ENCODE measurements around the gene NFKBIE.

Gene NFKBIE

DNA sequence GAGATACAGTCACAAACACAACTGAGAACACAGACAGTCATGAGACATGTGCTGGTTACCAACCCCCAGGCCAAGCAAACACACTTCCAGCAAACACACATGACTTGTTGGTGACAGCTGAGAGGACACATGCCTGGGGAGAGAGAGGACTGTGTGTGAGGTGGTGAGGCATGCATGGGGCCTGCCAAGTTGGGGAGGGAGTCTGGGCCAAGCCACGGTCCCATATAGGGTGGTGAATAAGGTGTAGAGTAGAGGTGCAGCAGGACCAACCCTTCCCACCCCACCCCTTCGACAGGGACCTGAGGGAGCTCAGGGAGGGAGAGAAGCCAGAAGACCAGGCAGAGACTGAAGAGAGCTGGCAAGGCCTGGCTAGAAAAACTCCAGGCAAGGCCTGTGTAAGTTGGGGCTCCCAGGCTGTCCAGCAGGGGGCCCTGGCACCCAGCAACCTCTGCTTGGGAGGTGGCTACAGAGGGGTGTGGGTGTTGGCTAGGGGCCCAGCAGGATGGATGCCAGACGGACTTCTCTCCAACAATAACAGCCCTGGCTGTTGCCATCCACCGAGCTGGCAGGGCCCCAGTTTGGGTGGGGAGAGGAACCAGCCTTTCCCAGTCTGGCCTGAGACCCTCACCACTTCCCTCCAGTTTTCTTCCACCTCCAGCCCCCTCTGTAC is 43.9 kb downstream of the NFKBIE start:
- H3K27ac Mint-ChIP-seq, result peak overlapping the region; percentile 59
- H3K36me3 Mint-ChIP-seq (ENCODE audit: low read depth), result no peaks in the 10 kb centered on the region
- intact Hi-C loops (cut with micrococcal nuclease), result loop anchor here (2.0 kb wide), 1 partner anchor 15 kb away; no protein-coding TSS in a partner anchor
- peaks cover 24% of the 10 kb centered on the region for H3K27me3 Mint-ChIP-seq
- no peaks in the 10 kb centered on the region for H3K9me3 Mint-ChIP-seq
- peaks cover 88% of the 10 kb centered on the region for H3K4me1 Mint-ChIP-seq (ENCODE audit: low read depth)
- H3K4me3 Mint-ChIP-seq, result no peak overlapping the region

DNA sequence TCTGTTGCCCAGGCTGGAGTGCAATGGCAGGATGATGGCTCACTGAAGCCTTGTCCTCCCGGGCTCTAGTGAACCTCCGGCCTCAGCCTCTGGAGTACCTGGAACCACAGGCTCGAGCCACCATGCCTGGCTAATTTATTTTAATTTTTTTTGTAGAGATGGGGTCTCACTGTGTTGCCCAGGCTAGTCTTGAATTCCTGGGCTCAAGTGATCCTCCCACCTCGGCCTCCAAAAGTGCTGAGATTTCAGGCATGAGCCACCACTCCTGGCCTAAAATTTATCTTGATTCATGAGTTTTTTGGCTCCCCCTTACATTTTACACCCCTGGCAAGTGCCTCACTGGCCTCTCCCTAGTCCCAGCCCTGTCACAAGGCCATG is 44.4 kb downstream of the NFKBIE start:
- peak overlapping the region; percentile 59 for H3K27ac Mint-ChIP-seq

DNA sequence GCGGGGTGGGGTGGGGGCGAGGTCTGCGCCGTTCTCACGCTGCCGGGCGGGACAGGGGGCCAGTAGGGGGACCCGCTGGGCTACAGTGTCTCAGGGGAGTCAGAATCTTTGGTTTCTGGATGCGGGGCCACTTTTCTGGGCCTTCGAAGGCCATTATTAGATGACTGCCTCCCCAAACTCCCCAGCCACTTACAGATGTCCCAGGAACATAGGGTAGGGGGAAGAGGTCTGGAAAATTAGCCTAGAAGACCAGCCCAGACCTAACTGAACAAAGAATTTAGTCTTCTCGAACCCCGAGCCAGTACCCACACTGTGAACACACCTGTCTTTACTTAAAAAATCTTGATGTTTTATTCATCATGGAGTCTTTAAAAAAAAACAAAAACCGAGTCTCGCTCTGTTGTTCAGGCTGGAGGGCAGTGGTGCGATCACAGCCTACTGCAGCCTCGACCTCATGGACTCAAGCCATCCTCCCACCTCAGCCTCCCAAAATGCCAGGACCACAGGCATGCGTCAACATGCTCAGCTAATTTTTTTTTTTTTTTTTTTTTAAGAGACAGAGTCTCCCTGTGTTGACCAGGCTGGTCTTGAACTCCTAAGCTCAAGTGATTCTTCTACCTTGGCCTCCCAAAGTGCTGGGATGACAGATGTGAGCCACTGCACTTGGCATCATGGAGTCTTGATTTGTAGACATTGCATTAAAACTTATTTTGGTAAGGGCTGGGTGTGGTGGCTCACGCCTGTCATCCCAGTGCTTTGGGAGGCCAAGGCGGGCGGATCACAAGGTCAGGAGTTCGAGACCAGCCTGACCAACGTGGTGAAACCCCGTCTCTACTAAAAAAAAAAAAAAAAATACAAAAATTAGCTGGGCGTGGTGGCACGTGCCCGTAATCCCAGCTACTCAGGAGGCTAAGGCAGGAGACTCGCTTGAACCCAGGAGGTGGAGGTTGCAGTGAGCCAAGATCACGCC is 45.3 kb downstream of the NFKBIE start:
- no peaks in the 10 kb centered on the region for H3K36me3 Mint-ChIP-seq (ENCODE audit: low read depth)
- H3K27ac Mint-ChIP-seq, result peak overlapping the region; percentile 83
- H3K4me3 Mint-ChIP-seq, result peak overlapping the region; percentile 71
- H3K4me1 Mint-ChIP-seq (ENCODE audit: low read depth), result peaks cover 81% of the 10 kb centered on the region
- H3K27me3 Mint-ChIP-seq, result peaks cover 24% of the 10 kb centered on the region
- no peaks in the 10 kb centered on the region for H3K9me3 Mint-ChIP-seq
- intact Hi-C loops (cut with micrococcal nuclease), result loop anchor here (2.0 kb wide), 1 partner anchor 17 kb away; no protein-coding TSS in a partner anchor

More for the DNA sequence above, 44.4 kb downstream of the NFKBIE start:
- Mint-ChIP-seq H3K27me3 (peaks cover 24% of the 10 kb centered on the region), H3K9me3 (no peaks in the 10 kb centered on the region), H3K4me1 (ENCODE audit: low read depth) (peaks cover 88% of the 10 kb centered on the region), H3K36me3 (ENCODE audit: low read depth) (no peaks in the 10 kb centered on the region), H3K4me3 (no peak overlapping the region)
- intact Hi-C loops (cut with micrococcal nuclease), result loop anchor here (2.0 kb wide), 1 partner anchor 16 kb away; no protein-coding TSS in a partner anchor

DNA sequence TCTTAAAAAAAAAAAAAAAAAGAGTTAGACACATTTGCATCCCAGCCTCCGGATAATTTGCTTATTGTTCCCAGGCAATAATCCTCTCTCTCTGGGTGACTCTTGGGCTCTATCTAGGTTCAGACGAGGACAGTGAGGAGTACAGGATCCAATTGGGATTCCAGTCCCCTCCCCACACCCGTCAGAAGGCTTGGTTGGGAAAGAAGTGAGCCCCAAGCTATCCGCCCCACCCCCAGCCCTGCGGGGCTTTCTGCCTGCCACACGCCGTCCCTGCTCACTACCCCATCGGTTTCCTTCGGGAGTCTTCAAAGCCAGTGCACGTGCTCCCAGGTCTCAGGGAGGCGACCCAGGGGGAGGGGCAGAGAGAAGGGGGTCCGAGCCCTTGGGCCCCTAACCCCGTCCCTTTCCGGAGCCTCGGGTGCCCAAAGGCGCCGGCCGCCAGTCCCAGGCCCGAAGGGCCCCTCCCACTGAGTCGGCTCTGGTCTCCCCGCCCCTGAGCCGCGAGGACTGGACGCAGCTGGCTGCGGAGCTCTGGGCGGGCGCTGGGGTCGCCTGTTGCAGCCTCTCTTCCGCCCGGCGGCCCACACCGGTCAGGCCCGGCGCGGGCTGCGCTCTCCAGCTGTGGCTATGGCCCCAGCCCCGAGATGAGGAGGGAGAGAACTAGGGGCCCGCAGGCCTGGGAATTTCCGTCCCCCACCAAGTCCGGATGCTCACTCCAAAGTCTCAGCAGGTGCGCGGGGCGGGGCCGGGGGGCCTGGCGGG is 46.1 kb downstream of the NFKBIE start:
- Mint-ChIP-seq H3K9me3 (no peaks in the 10 kb centered on the region), H3K36me3 (ENCODE audit: low read depth) (no peaks in the 10 kb centered on the region), H3K27ac (peak overlapping the region; percentile 83), H3K4me3 (peak overlapping the region; percentile 71), H3K27me3 (peaks cover 16% of the 10 kb centered on the region), H3K4me1 (ENCODE audit: low read depth) (peaks cover 73% of the 10 kb centered on the region)
- intact Hi-C loops (cut with micrococcal nuclease), result no loop called here

DNA sequence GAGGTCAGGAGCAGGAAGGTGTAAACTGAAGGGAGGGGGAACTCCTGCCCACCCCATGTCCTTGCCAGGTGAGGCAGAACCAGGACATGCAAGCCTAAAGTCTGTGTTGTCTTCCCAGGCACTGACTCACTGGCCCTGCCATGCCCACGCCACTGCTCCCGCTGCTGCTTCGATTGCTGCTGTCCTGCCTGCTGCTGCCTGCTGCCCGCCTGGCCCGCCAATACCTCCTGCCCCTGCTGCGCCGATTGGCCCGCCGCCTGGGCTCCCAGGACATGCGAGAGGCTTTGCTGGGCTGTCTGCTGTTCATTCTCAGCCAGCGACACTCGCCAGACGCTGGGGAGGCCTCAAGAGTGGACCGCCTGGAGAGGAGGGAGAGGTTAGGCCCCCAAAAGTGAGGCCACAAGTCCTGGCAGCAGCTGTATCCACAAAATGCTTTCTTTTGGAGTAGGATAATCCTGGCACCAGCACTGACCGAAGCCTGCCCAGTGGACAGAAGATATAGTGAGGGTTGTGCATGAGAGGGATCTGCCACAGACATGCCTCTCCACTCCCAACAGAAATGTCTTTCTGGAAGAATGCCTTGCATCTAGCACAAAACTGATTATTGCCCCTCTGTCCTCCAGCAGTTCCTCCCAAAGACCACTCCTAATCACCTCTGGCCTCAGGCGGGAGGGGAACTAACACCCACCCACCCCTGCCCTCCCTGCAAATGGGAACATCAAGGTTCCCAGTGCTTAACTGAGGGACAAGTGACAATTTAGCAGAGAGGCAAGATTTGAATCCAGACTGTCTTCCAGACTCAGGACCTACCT is 47.8 kb downstream of the NFKBIE start:
- Mint-ChIP-seq H3K27me3 (peaks cover 6% of the 10 kb centered on the region), H3K4me3 (no peak overlapping the region), H3K4me1 (ENCODE audit: low read depth) (peaks cover 59% of the 10 kb centered on the region), H3K36me3 (ENCODE audit: low read depth) (no peaks in the 10 kb centered on the region), H3K9me3 (no peaks in the 10 kb centered on the region), H3K27ac (peak overlapping the region; percentile 83)
- intact Hi-C loops (cut with micrococcal nuclease), result no loop called here

DNA sequence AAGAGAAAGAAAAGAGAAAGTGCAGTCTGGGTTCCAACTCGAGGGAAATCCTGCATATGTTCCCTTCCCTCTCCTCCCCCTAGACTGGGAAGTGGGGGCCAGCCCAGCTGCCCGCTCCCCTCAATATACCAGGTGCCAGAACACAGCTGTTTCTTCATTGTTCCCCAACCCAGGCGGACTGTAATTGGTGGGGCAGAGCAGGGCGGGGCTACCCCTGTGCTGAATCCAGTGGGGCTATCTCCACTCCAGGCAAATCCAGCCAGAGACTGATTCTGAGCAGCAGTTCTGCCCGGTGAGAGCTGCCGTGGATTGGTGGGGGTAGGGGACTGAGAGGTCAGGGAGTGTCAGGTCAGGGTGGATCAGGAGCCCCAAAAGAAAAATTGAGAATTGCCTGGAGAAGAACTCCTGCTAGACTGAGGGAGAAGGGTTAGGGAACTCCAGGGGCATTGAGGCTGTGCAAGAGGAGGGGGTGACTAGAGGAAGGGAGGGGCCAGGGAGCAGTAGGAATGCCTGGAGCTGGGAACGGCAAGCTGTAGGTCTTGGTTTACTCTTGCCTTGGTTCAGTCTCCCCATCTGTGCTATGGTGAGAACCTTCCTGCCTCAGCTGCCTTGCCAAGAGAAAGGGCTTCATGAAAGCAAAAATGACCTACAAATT is 48.5 kb downstream of the NFKBIE start, which contains the start of gene MYMX:
MYMX (plus strand) TSS at position 250 of the 655 bp plus-strand sequence. CDS start 546 bp downstream, outside the sequence.
- H3K4me3 Mint-ChIP-seq, result no peak within 1 kb of the TSS
- peaks cover 52% of the 10 kb centered on the region for H3K4me1 Mint-ChIP-seq (ENCODE audit: low read depth)
- no peaks in the 10 kb centered on the region for H3K36me3 Mint-ChIP-seq (ENCODE audit: low read depth)
- H3K27ac Mint-ChIP-seq, result peak within 1 kb of the TSS; percentile 2
- intact Hi-C loops (cut with micrococcal nuclease), result no loop called here
- no peaks in the 10 kb centered on the region for H3K9me3 Mint-ChIP-seq
- peaks cover 3% of the 10 kb centered on the region for H3K27me3 Mint-ChIP-seq

DNA sequence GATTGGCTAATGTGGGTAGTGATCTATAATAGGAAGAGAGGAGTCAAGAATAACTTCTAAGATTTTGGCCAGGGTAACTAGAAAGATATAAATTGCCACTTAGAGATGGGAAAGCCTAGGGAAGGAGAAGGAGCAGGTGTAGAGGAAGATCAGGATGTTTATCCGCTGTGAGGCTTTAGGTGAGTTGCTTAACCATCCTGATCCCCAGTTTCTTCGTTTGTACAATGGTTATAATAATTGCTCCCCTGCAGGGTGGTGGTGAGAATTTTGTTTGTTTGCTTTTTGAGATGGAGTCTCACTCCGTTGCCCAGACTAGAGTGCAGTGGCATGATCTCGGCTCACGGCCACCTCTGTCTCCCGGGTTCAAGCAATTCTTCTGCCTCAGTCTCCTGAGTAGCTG is 51.0 kb downstream of the NFKBIE start:
- peaks cover 3% of the 10 kb centered on the region for H3K27me3 Mint-ChIP-seq
- H3K4me3 Mint-ChIP-seq, result no peak overlapping the region
- no peak overlapping the region for H3K27ac Mint-ChIP-seq
- no peaks in the 10 kb centered on the region for H3K36me3 Mint-ChIP-seq (ENCODE audit: low read depth)
- no peaks in the 10 kb centered on the region for H3K9me3 Mint-ChIP-seq
- H3K4me1 Mint-ChIP-seq (ENCODE audit: low read depth), result peaks cover 46% of the 10 kb centered on the region
- intact Hi-C loops (cut with micrococcal nuclease), result no loop called here

DNA sequence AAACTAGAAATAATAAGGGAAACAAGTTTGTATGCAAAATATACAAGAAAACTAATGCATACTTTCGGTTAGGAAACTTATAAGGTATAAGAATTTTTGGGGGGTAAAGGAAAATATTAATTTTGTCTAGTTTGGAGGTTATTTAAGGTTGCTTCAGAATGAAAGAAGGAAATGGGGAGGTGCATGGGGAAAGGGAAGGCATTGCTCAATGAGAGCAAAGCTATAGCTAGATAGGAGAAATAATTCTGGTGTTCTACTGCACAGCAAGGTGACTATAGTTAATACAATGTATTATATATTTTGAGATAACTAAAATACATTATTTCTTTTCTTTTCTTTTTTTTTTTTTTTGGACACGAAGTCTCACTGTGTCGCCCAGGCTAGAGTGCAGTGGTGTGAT is 54.1 kb downstream of the NFKBIE start:
- H3K27ac Mint-ChIP-seq, result peak overlapping the region; percentile 10
- H3K4me1 Mint-ChIP-seq (ENCODE audit: low read depth), result peaks cover 16% of the 10 kb centered on the region
- H3K4me3 Mint-ChIP-seq, result no peak overlapping the region
- intact Hi-C loops (cut with micrococcal nuclease), result no loop called here
- no peaks in the 10 kb centered on the region for H3K9me3 Mint-ChIP-seq
- no peaks in the 10 kb centered on the region for H3K27me3 Mint-ChIP-seq
- no peaks in the 10 kb centered on the region for H3K36me3 Mint-ChIP-seq (ENCODE audit: low read depth)

Data from dendritic cell treated with granulocyte-macrophage colony-stimulating factor and Interleukin-4, amounts not matched to agents 40 ng/mL and 50 ng/mL, for 4 days (primary cell).